HepG2 (cell line): Measurements from ENCODE around the gene DQX1. TPM values are rescaled to one million over a fixed set of nuclear protein-coding genes. Genes with fewer than 3 reads are reported as not detected.

Source experiments
- GRHL1 ChIP-seq: sonication (generic); formaldehyde crosslinking; conservative IDR thresholded peaks from 2 replicates; pipeline ENCODE4 v1.8.0; 2022; ENCODE audit warnings: missing genetic modification reagents
- HBP1 ChIP-seq: IDR thresholded peaks from 2 replicates; pipeline ENCODE4 v1.6.1; 2016; ENCODE audit warnings: low read depth, control low read depth
- MEIS1 ChIP-seq: sonication (generic); formaldehyde crosslinking; IDR thresholded peaks from 2 replicates; pipeline ENCODE4 v1.9.0; 2021; ENCODE audit warnings: mild to moderate bottlenecking, missing genetic modification reagents, moderate library complexity, borderline replicate concordance
- MTA3 ChIP-seq: sonication (generic); formaldehyde crosslinking; IDR thresholded peaks from 2 replicates; pipeline ENCODE4 v1.4.0; 2020; ENCODE audit warnings: missing genetic modification reagents
- PHF20 ChIP-seq: sonication (generic); formaldehyde crosslinking; IDR thresholded peaks from 2 replicates; pipeline ENCODE4 v1.5.0; 2020; ENCODE audit warnings: mild to moderate bottlenecking, missing genetic modification reagents
- SIX4 ChIP-seq: sonication (generic); formaldehyde crosslinking; IDR thresholded peaks from 2 replicates; pipeline ENCODE4 v1.4.0; 2020; ENCODE audit warnings: missing genetic modification reagents
- ZNF710 ChIP-seq: sonication (generic); formaldehyde crosslinking; IDR thresholded peaks from 2 replicates; pipeline ENCODE4 v1.5.0; 2020; ENCODE audit warnings: mild to moderate bottlenecking, missing genetic modification reagents, borderline replicate concordance
- polyA plus RNA-seq, 8 experiments: library from polyadenylated mRNA; depleted of rRNA in 3 of 8; stranded (reverse) in 7 of 8; unstranded in 1 of 8; fragments of >200 nt; fragmentation: Illumina TruSeq in 4 of 8; extraction: Trizol in 4 of 8; gene quantifications; 2 replicates each; pipeline versions ENCODE4 v1.2.1 to v1.2.3, GENCODE V29; 2011 to 2016; ENCODE audit warnings: low read depth in 4 of 8, missing spikeins in 1 of 8, mixed read lengths in 1 of 8; ENCODE audit not compliant: insufficient read depth in 1 of 8
- total RNA-seq, 5 experiments: library from RNA; depleted of rRNA; stranded (reverse); fragments of >200 nt; fragmentation: Illumina TruSeq; extraction: Trizol; gene quantifications; 2 replicates each; pipeline ENCODE4 v1.2.3, GENCODE V29; 2016; ENCODE audit warnings: low read depth in 1 of 5
- TF ChIP-seq, protein P1 (sequence below): sonication (generic); formaldehyde crosslinking; IDR thresholded peaks from 2 replicates; pipeline ENCODE4 v1.4.0; 2020; ENCODE audit warnings: missing genetic modification reagents

DQX1 gene
- total and polyA plus RNA-seq, 2 of the 13 experiments (the other 11 are each of a cell fraction or from before 2014, with no cell fraction given), result 27.6 to 89.8 TPM

GRCh38 chr2:74482801-74483674 is 43.0 kb downstream of the DQX1 start, which contains the start of the genes CCDC142 and TTC31 (continued):
- TF ChIP-seq MTA3 (CRISPR knock-in tag) (no peak), MEIS1 (peak; percentile 73; the same call in 1 of the 2 replicates), GRHL1 (CRISPR knock-in tag) (no peak), ZNF710 (CRISPR knock-in tag) (peak; percentile 31), HBP1 (CRISPR knock-in tag) (peak; percentile 86), PHF20 (CRISPR knock-in tag) (peak; percentile 93), SIX4 (CRISPR knock-in tag) (peak; percentile 91)
- TF ChIP-seq, protein P1, sequence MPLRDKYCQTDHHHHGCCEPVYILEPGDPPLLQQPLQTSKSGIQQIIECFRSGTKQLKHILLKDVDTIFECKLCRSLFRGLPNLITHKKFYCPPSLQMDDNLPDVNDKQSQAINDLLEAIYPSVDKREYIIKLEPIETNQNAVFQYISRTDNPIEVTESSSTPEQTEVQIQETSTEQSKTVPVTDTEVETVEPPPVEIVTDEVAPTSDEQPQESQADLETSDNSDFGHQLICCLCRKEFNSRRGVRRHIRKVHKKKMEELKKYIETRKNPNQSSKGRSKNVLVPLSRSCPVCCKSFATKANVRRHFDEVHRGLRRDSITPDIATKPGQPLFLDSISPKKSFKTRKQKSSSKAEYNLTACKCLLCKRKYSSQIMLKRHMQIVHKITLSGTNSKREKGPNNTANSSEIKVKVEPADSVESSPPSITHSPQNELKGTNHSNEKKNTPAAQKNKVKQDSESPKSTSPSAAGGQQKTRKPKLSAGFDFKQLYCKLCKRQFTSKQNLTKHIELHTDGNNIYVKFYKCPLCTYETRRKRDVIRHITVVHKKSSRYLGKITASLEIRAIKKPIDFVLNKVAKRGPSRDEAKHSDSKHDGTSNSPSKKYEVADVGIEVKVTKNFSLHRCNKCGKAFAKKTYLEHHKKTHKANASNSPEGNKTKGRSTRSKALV, result peak; percentile 19; the same call in 1 of the 2 replicates
- TF ChIP-seq, all 625 proteins: peak for 361
